NT2/D1 (cell line): ENCODE results near the gene TCIRG1.
"Not testable (repeated sequence)": the region's sequence is repeated elsewhere in the genome, so short reads cannot be mapped to it uniquely, and the experiment has no call there.

Source experiments
- DNase-seq: peaks from one replicate; pipeline ENCODE4 v3.0.0-alpha.2; 2011; ENCODE audit warnings: low read depth, low spot score
- H3K27me3 ChIP-seq: 2 replicates; pipeline ENCODE4 v1.6.0; 2011; ENCODE audit warnings: mild to moderate bottlenecking; ENCODE audit not compliant: insufficient read length, insufficient read depth
- H3K36me3 ChIP-seq: 2 replicates; pipeline ENCODE4 v1.6.1; 2011; ENCODE audit warnings: mild to moderate bottlenecking, low read length, mixed read lengths; ENCODE audit not compliant: insufficient read depth, insufficient read length
- H3K4me1 ChIP-seq: 2 replicates; pipeline ENCODE4 v1.5.1; 2011; ENCODE audit not compliant: insufficient read depth, insufficient read length
- H3K4me3 ChIP-seq: 2 replicates; pipeline ENCODE4 v1.5.1; 2011; ENCODE audit warnings: low read depth; ENCODE audit not compliant: insufficient read length
- H3K9ac ChIP-seq: 2 replicates; pipeline ENCODE4 v1.6.0; 2011; ENCODE audit warnings: low read depth; ENCODE audit not compliant: insufficient read length
- H3K9me3 ChIP-seq: 2 replicates; pipeline ENCODE4 v1.5.1; 2011; ENCODE audit warnings: mild to moderate bottlenecking, low read length; ENCODE audit not compliant: insufficient read depth
- SUZ12 ChIP-seq: IDR thresholded peaks from 2 replicates; pipeline ENCODE4 v1.6.1; 2011; ENCODE audit not compliant: insufficient read length, insufficient read depth; ENCODE audit errors: extremely low read depth
- YY1 ChIP-seq: IDR thresholded peaks from 2 replicates; pipeline ENCODE4 v1.6.1; 2011; ENCODE audit not compliant: insufficient read length, insufficient read depth
- ZNF274 ChIP-seq: IDR thresholded peaks from 2 replicates; pipeline ENCODE4 v1.6.1; 2011; ENCODE audit warnings: mild to moderate bottlenecking, low read depth, low read length

Gene TCIRG1

GRCh38 chr11:68081691-68082090 lies 42.9 kb downstream of the TCIRG1 start:
- TF ChIP-seq YY1 = no peak
- no peak for TF ChIP-seq ZNF274
- no peak for TF ChIP-seq SUZ12

GRCh38 chr11:68082481-68082880 lies 43.7 kb downstream of the TCIRG1 start:
- H3K4me3 ChIP-seq = no peak overlapping the region

More at GRCh38 chr11:68081691-68082090, 42.9 kb downstream of the TCIRG1 start:
- Histone ChIP-seq H3K4me1 (no peaks in the 10 kb centered on the region), H3K9me3 (no peaks in the 10 kb centered on the region), H3K4me3 (no peak overlapping the region), H3K9ac (no peak overlapping the region), H3K27me3 (no peaks in the 10 kb centered on the region), H3K36me3 (peaks cover 33% of the 10 kb centered on the region)
- DNase-seq = no peak

GRCh38 chr11:68083517-68083916 lies 44.7 kb downstream of the TCIRG1 start:
- no peak for DNase-seq
- H3K4me3 ChIP-seq = no peak overlapping the region
- TF ChIP-seq YY1 = no peak

More at GRCh38 chr11:68082481-68082880, 43.7 kb downstream of the TCIRG1 start:
- Histone ChIP-seq H3K36me3 (peaks cover 32% of the 10 kb centered on the region), H3K9me3 (no peaks in the 10 kb centered on the region), H3K27me3 (no peaks in the 10 kb centered on the region), H3K9ac (no peak overlapping the region), H3K4me1 (no peaks in the 10 kb centered on the region)
- no peak for DNase-seq
- TF ChIP-seq SUZ12 (no peak), ZNF274 (no peak), YY1 (no peak)

DNA sequence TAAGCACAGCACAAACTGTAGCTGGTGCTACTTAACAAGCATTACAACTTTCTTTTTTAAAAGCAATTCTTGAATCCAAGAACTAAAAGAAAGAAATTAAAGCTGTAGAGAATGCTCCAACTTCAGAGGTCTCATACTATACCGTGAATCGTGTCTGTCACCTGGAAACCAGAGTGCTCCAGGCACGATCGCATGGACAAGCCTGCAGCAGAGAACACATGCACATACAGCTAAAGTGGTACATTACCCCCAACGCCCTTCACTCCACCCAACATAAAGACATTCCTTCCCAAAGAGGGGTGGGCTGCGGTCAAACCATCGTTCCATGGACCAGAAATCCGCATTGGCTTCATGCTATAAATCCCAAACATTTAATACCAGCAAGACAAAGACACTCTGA lies 50.9 kb downstream of the TCIRG1 start:
- H3K9me3 ChIP-seq = no peaks in the 10 kb centered on the region
- H3K4me3 ChIP-seq = no peak overlapping the region
- H3K36me3 ChIP-seq = peaks cover 11% of the 10 kb centered on the region

More at GRCh38 chr11:68083517-68083916, 44.7 kb downstream of the TCIRG1 start:
- Histone ChIP-seq H3K4me1 (no peaks in the 10 kb centered on the region), H3K9ac (no peak overlapping the region), H3K36me3 (peaks cover 25% of the 10 kb centered on the region), H3K9me3 (no peaks in the 10 kb centered on the region), H3K27me3 (no peaks in the 10 kb centered on the region)

DNA sequence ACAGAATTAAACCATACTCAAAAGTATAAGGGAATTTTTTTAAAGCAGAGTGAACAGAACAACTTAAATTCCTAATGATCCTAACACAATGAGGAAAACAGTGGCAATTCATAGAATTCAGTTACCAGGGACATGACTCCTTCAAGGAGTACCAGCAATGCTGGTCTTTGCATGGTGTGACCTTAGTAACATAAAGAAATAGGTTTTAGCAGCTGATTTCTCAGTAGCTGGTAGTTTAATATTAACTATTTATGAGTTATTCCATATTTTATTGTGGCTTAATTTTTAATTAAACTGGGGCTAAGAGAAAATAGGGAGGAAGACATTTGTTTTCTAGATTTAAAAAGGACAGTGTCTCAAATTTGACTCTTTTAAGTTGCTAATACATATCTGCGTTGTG lies 51.5 kb downstream of the TCIRG1 start:
- no peak for TF ChIP-seq SUZ12
- no peak for TF ChIP-seq YY1
- no peak for TF ChIP-seq ZNF274

More for the DNA sequence above, 50.9 kb downstream of the TCIRG1 start:
- no peaks in the 10 kb centered on the region for H3K27me3 ChIP-seq
- no peak overlapping the region for H3K9ac ChIP-seq
- TF ChIP-seq YY1 = no peak
- TF ChIP-seq ZNF274 = no peak
- TF ChIP-seq SUZ12 = no peak
- no peak for DNase-seq
- no peaks in the 10 kb centered on the region for H3K4me1 ChIP-seq

DNA sequence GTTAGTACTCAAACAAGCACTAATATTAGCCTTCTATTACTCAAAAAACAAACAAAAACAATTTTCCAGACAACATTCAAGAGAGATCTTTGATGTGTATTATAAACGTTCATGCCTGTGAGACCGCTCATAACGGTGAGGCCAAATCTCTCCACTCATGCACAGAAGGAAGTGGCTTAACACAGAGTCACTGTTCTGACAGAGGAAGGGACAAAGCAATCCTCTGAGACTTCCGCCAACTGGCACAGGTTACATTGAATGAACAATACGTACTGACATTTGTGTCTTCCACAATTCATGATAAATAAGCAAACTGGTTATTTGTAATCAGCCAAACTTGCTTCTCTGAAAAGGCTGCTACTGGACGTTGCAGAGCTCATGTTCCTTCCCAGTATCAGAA lies 51.9 kb downstream of the TCIRG1 start:
- TF ChIP-seq YY1 (no peak), ZNF274 (no peak), SUZ12 (no peak)
- H3K9me3 ChIP-seq = no peaks in the 10 kb centered on the region
- peaks cover 15% of the 10 kb centered on the region for H3K36me3 ChIP-seq
- no peak for DNase-seq
- H3K4me1 ChIP-seq = no peaks in the 10 kb centered on the region
- H3K27me3 ChIP-seq = no peaks in the 10 kb centered on the region
- H3K4me3 ChIP-seq = no peak overlapping the region
- H3K9ac ChIP-seq = no peak overlapping the region

More for the DNA sequence above, 51.5 kb downstream of the TCIRG1 start:
- no peak overlapping the region for H3K9ac ChIP-seq
- H3K4me1 ChIP-seq = no peaks in the 10 kb centered on the region
- DNase-seq = no peak
- H3K4me3 ChIP-seq = no peak overlapping the region
- H3K27me3 ChIP-seq = no peaks in the 10 kb centered on the region
- peaks cover 13% of the 10 kb centered on the region for H3K36me3 ChIP-seq
- no peaks in the 10 kb centered on the region for H3K9me3 ChIP-seq

GRCh38 chr11:68092411-68092810 lies 53.6 kb downstream of the TCIRG1 start:
- Histone ChIP-seq H3K36me3 (peaks cover 21% of the 10 kb centered on the region), H3K9me3 (no peaks in the 10 kb centered on the region), H3K9ac (no peak overlapping the region)

DNA sequence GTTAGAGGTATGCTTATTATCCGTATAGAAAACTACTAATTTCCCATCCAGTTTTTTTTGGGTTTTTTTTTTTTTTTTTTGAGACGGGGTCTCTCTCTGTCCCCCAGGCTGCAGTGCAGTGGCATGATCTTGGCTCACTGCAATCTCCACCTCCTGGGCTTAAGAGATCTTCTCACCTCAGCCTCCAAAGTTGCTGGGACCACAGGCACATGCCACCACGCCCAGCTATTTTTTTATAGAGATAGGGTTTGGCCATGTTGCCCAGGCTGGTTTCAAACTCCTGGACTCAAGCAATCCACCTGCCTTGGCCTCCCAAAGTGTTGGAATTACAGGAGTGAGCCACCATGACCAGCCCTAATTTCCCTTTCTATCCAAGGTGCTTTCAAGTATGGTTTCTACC lies 54.1 kb downstream of the TCIRG1 start:
- DNase-seq, H3K4me1 ChIP-seq, H3K27me3 ChIP-seq, H3K9ac ChIP-seq, H3K9me3 ChIP-seq, H3K4me3 ChIP-seq: not testable (repeated sequence)
- H3K36me3 ChIP-seq = peaks cover 21% of the 10 kb centered on the region

More at GRCh38 chr11:68092411-68092810, 53.6 kb downstream of the TCIRG1 start:
- TF ChIP-seq YY1 (no peak), ZNF274 (no peak), SUZ12 (no peak)
- no peak overlapping the region for H3K4me3 ChIP-seq
- no peaks in the 10 kb centered on the region for H3K4me1 ChIP-seq
- H3K27me3 ChIP-seq = no peaks in the 10 kb centered on the region
- no peak for DNase-seq
